ENCODE results near the gene RNH1. TPM values are rescaled to one million over a fixed set of nuclear protein-coding genes. Genes with fewer than 3 reads are reported as not detected.

The RNH1 gene
- polyA plus RNA-seq, 1 donor from 2014 or later: 71.8 TPM

DNA sequence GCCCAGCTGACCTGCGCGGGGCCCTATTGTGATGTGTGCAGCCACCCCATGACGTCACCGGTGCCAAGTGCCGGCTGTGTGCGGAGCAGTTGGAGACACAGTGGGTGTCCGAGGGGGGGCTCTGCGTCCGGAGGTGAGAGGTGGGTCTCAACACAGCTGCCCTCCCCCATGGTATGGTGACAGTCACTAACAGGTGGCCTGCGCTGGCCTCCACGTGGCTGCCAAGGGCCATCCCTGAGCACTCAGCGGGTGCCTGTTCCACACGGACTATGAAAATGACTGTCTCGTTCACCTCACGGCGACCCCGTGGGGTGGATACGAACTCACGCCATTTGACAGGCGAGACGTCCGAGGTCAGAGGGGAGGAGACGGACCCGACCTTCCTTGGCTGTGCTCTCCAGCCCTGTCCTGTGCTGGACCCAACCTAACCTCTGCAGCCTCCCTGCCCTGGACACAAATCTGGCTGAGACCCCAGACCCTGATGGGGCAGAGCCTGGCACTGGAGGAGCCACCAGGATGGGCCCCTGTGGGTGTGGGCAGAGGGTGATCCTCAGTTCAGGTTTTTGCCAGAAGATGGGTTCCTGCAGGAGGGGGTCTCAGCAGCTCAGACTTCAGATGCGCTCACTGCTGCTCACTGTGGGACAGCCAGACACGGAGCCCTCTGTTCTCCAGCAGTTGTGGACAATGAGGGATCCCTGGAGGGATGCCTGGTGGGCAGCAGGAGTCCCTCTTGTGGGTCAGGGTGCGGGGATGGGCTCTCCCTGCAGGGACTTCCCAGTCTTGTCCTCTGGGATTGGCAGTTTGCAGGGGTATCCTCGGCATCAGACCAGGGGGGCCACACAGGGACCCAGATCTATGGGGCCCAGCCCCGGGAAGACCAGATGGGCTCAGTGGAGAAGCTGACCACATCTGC is 22.0 kb upstream of the RNH1 start:
- Histone ChIP-seq H3K79me2 (replicated peaks; ENCODE audit: insufficient read depth, low read length) (no peaks in the 10 kb centered on the region), H3K9ac (ENCODE audit: low read length) (no peak overlapping the region), H3K9me3 (ENCODE audit: low read length) (no peaks in the 10 kb centered on the region), H3F3A (ENCODE audit: insufficient read depth, low read length, poor library complexity, severe bottlenecking) (no peaks in the 10 kb centered on the region), H3K4me2 (ENCODE audit: low read length) (no peak overlapping the region), H3K36me3 (ENCODE audit: insufficient read depth, low read length) (no peaks in the 10 kb centered on the region), H3K27ac (ENCODE audit: low read length) (no peak overlapping the region), H3K4me3 (ENCODE audit: low read length) (no peak overlapping the region), H3K27me3 (ENCODE audit: insufficient read depth, low read depth, low read length) (no peaks in the 10 kb centered on the region), H4K20me1 (ENCODE audit: insufficient read depth) (no peaks in the 10 kb centered on the region), H2AFZ (ENCODE audit: low read depth, low read length) (no peak overlapping the region), H3K9me2 (ENCODE audit: insufficient read depth, low read length) (no peaks in the 10 kb centered on the region)
- TF ChIP-seq CTCF (IDR thresholded peaks at IDR 0.05; ENCODE audit: poor library complexity, severe bottlenecking) (no peak), REST (IDR thresholded peaks at IDR 0.05; ENCODE audit: borderline replicate concordance) (no peak), SMC3 (conservative IDR thresholded peaks at IDR 0.05; ENCODE audit: poor library complexity) (no peak), MXI1 (conservative IDR thresholded peaks at IDR 0.05; ENCODE audit: poor library complexity, severe bottlenecking) (no peak), RAD21 (conservative IDR thresholded peaks at IDR 0.05) (no peak), POLR2AphosphoS5 (IDR thresholded peaks at IDR 0.05) (no peak), TAF1 (IDR thresholded peaks at IDR 0.05; ENCODE audit: low read depth) (no peak), EZH2 (IDR thresholded peaks at IDR 0.05; ENCODE audit: borderline replicate concordance, insufficient read depth, low read length, poor library complexity, severe bottlenecking) (no peak)

- no peak overlapping the region for H3K27ac ChIP-seq (ENCODE audit: low read length)
- TF ChIP-seq TAF1 (IDR thresholded peaks at IDR 0.05; ENCODE audit: low read depth): no peak
- no peak for TF ChIP-seq MXI1 (conservative IDR thresholded peaks at IDR 0.05; ENCODE audit: poor library complexity, severe bottlenecking)
- no peak for TF ChIP-seq REST (IDR thresholded peaks at IDR 0.05; ENCODE audit: borderline replicate concordance)
- H3K27me3 ChIP-seq (ENCODE audit: insufficient read depth, low read depth, low read length): no peaks in the 10 kb centered on the region
- H3K9me3 ChIP-seq (ENCODE audit: low read length): no peaks in the 10 kb centered on the region
- H3K4me2 ChIP-seq (ENCODE audit: low read length): no peak overlapping the region
- H3K79me2 ChIP-seq (replicated peaks; ENCODE audit: insufficient read depth, low read length): no peaks in the 10 kb centered on the region
- H3K9me2 ChIP-seq (ENCODE audit: insufficient read depth, low read length): no peaks in the 10 kb centered on the region
- H3K9ac ChIP-seq (ENCODE audit: low read length): no peak overlapping the region
- H4K20me1 ChIP-seq (ENCODE audit: insufficient read depth): no peaks in the 10 kb centered on the region
- H2AFZ ChIP-seq (ENCODE audit: low read depth, low read length): no peak overlapping the region
- H3F3A ChIP-seq (ENCODE audit: insufficient read depth, low read length, poor library complexity, severe bottlenecking): no peaks in the 10 kb centered on the region
- H3K36me3 ChIP-seq (ENCODE audit: insufficient read depth, low read length): no peaks in the 10 kb centered on the region
- H3K4me3 ChIP-seq (ENCODE audit: low read length): no peak overlapping the region
These were observed 21.2 kb upstream of the RNH1 start for GRCh38 chr11:528166-528814.

Measured in neural cell (in vitro differentiated cells).